ENCODE data around the gene TBX1. TPM values are rescaled to one million over a fixed set of nuclear protein-coding genes. Genes with fewer than 3 reads are reported as not detected.

TBX1 gene
- total and polyA plus RNA-seq, 10 of the 15 experiments (the other 5 are each of a cell fraction or from before 2014, with no cell fraction given) = not detected

DNA sequence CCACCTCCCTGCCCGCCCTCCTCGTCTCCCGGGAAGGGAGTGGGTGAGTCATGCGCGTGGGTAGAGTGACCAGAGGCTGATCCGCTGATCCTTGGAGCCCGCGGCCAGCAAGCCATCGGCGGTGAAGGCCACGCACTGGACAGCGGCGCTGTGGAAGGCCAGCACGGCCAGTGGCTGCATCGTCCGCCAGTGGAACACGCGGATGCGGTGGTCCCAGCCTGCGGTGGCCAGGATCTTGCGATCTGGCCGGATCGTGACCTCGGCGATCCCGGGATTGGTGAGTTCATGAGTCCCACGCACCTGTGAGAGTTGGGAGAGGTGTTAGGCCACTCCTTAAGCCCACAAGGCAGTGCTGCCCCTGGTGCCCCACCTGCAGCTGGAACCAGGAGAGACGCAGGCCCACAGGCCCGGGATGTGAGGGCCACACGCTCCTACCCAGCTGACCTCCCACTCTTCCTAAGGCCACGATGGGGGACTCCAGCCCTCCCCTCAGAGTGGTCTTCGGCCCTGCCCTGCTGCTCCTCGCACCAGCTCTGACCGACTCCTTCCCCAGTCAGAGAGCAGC, 28.2 kb downstream of the TBX1 start:
- intact Hi-C loops (cut with micrococcal nuclease; ENCODE audit: unreplicated experiment) = no loop called here
- ChIA-PET RAD21 (ENCODE audit: unreplicated experiment) (no interaction called here), CTCF (no interaction called here), POLR2A (no interaction called here), SMC1A (ENCODE audit: uncharacterized antibody, unreplicated experiment) (no interaction called here)
- Histone ChIP-seq H3K4me2 (ENCODE audit: control insufficient read depth, insufficient read depth) (no peak overlapping the region), H3K4me1 (ENCODE audit: control insufficient read depth, insufficient read depth, low read length) (no peaks in the 10 kb centered on the region), H3K27ac (ENCODE audit: control insufficient read depth, insufficient read depth) (no peak overlapping the region), H3K79me2 (ENCODE audit: control insufficient read depth, insufficient read depth, low read length) (no peaks in the 10 kb centered on the region), H3K4me3 (no peak overlapping the region), H4K20me1 (ENCODE audit: control insufficient read depth, insufficient read depth) (no peaks in the 10 kb centered on the region), H3K27me3 (replicated peaks in 1 of 2; ENCODE audit: control insufficient read depth in 2 of 2, insufficient read depth in 2 of 2, low read length in 1 of 2) (no peaks in the 10 kb centered on the region), H2AFZ (ENCODE audit: control insufficient read depth, low read depth, low read length) (no peak overlapping the region), H3K36me3 (ENCODE audit: control insufficient read depth in 2 of 2, insufficient read depth in 2 of 2, low read length in 1 of 2) (no peaks in the 10 kb centered on the region), H3K9me3 (replicated peaks; ENCODE audit: control insufficient read depth, insufficient read depth, low read length) (no peaks in the 10 kb centered on the region; the same call in 2 of the 3 replicates), H3K9ac (ENCODE audit: control insufficient read depth, insufficient read depth, low read length) (no peak overlapping the region)
- WGBS (ENCODE audit: insufficient coverage, insufficient replicate concordance, low lambda C conversion rate, missing lambda C conversion rate) = 90% methylated on average over 34 of the region's 34 CpGs
- ATAC-seq (no peak), DNase-seq (ENCODE audit: low read depth, low spot score) (no peak), FAIRE-seq (no peak)
- in situ Hi-C loops (cut with MboI) = no loop called here
- TF ChIP-seq NFIC (IDR thresholded peaks at IDR 0.05; ENCODE audit: low read depth, low read length) (no peak), WRNIP1 (IDR thresholded peaks at IDR 0.05; ENCODE audit: borderline replicate concordance, low read depth, low read length) (no peak), CBFB (IDR thresholded peaks at IDR 0.05; ENCODE audit: low read depth) (no peak), SIN3A (IDR thresholded peaks at IDR 0.05; ENCODE audit: low read depth, low read length) (no peak), PAX8 (IDR thresholded peaks at IDR 0.05) (no peak), MYC (IDR thresholded peaks at IDR 0.05; ENCODE audit: insufficient read depth, insufficient read length, insufficient replicate concordance, low read length, severe bottlenecking) (no peak), ZNF384 (IDR thresholded peaks at IDR 0.05; ENCODE audit: borderline replicate concordance, low read depth, low read length) (no peak), RBBP5 (conservative IDR thresholded peaks at IDR 0.05) (no peak), JUND (IDR thresholded peaks at IDR 0.05; ENCODE audit: low read depth, low read length) (no peak), SREBF1 (IDR thresholded peaks at IDR 0.05; ENCODE audit: low read length) (no peak), NRF1 (conservative IDR thresholded peaks at IDR 0.05; ENCODE audit: low read depth, low read length) (no peak), STAT3 (IDR thresholded peaks at IDR 0.05; ENCODE audit: low read depth, low read length) (no peak), IRF3 (IDR thresholded peaks at IDR 0.05) (no peak), SIX5 (IDR thresholded peaks at IDR 0.05; ENCODE audit: low read depth, low read length, severe bottlenecking) (no peak), BCL11A (IDR thresholded peaks at IDR 0.05; ENCODE audit: low read depth, low read length) (no peak), YY1 (IDR thresholded peaks at IDR 0.05; ENCODE audit: low read depth, low read length) (no peak), NKRF (conservative IDR thresholded peaks at IDR 0.05) (no peak), MXI1 (IDR thresholded peaks at IDR 0.05; ENCODE audit: low read depth, low read length) (no peak), RAD21 (IDR thresholded peaks at IDR 0.05; ENCODE audit: insufficient read depth, low read depth, low read length) (no peak)
- TF ChIP-seq, protein P1, sequence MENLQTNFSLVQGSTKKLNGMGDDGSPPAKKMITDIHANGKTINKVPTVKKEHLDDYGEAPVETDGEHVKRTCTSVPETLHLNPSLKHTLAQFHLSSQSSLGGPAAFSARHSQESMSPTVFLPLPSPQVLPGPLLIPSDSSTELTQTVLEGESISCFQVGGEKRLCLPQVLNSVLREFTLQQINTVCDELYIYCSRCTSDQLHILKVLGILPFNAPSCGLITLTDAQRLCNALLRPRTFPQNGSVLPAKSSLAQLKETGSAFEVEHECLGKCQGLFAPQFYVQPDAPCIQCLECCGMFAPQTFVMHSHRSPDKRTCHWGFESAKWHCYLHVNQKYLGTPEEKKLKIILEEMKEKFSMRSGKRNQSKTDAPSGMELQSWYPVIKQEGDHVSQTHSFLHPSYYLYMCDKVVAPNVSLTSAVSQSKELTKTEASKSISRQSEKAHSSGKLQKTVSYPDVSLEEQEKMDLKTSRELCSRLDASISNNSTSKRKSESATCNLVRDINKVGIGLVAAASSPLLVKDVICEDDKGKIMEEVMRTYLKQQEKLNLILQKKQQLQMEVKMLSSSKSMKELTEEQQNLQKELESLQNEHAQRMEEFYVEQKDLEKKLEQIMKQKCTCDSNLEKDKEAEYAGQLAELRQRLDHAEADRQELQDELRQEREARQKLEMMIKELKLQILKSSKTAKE (IDR thresholded peaks at IDR 0.05; ENCODE audit: low read depth, poor library complexity, severe bottlenecking) = no peak
- no TSS peak for BruUV-seq (replicated peaks)
